Mesendoderm (in vitro differentiated cells): ENCODE measurements around the gene FAM240A.

Experiments
- DNase-seq: peaks from one replicate; pipeline ENCODE4 v3.0.0; 2013
- H2AK5ac ChIP-seq: 2 replicates; pipeline ENCODE4 v1.6.1; 2013; ENCODE audit warnings: low read length, inconsistent platforms
- H2BK120ac ChIP-seq: 2 replicates; pipeline ENCODE4 v1.6.1; 2013; ENCODE audit warnings: low read depth, mild to moderate bottlenecking, low read length, moderate library complexity, mixed read lengths
- H2BK15ac ChIP-seq: replicated peaks from 2 replicates; pipeline ENCODE4 v1.6.1; 2013; ENCODE audit warnings: low read depth, mild to moderate bottlenecking, moderate library complexity
- H2BK5ac ChIP-seq: 2 replicates; pipeline ENCODE4 v1.6.1; 2013; ENCODE audit warnings: low read length, inconsistent platforms
- H3K18ac ChIP-seq: 2 replicates; pipeline ENCODE4 v1.6.1; 2013; ENCODE audit warnings: mild to moderate bottlenecking, low read length, mixed read lengths
- H3K23ac ChIP-seq: one replicate; pipeline ENCODE4 v1.6.1; 2013; ENCODE audit warnings: low read length
- H3K27ac ChIP-seq: 2 replicates; pipeline ENCODE4 v1.5.1; 2013; ENCODE audit warnings: low read depth, mild to moderate bottlenecking, inconsistent platforms, low read length, moderate library complexity
- H3K27me3 ChIP-seq: 2 replicates; pipeline ENCODE4 v1.6.1; 2013; ENCODE audit warnings: low read length, control low read depth, mild to moderate bottlenecking, inconsistent platforms; ENCODE audit not compliant: insufficient read depth, poor library complexity
- H3K36me3 ChIP-seq: 2 replicates; pipeline ENCODE4 v1.6.1; 2013; ENCODE audit warnings: low read length, inconsistent platforms; ENCODE audit not compliant: control insufficient read depth, insufficient read depth
- H3K4ac ChIP-seq: one replicate; pipeline ENCODE4 v1.6.1; 2013; ENCODE audit warnings: low read depth, mild to moderate bottlenecking, low read length, moderate library complexity
- H3K4me1 ChIP-seq: 2 replicates; pipeline ENCODE4 v1.6.1; 2013; ENCODE audit warnings: low read depth, low read length, inconsistent platforms; ENCODE audit not compliant: control insufficient read depth
- H3K4me2 ChIP-seq: 2 replicates; pipeline ENCODE4 v1.6.1; 2013; ENCODE audit warnings: low read length
- H3K4me3 ChIP-seq: 2 replicates; pipeline ENCODE4 v1.5.1; 2013; ENCODE audit warnings: mild to moderate bottlenecking, low read length
- H3K56ac ChIP-seq: one replicate; pipeline ENCODE4 v1.6.1; 2013; ENCODE audit warnings: low read length
- H3K79me1 ChIP-seq: 2 replicates; pipeline ENCODE4 v1.6.1; 2013; ENCODE audit warnings: low read length, inconsistent platforms
- H3K79me2 ChIP-seq: 2 replicates; pipeline ENCODE4 v1.6.1; 2013; ENCODE audit warnings: mild to moderate bottlenecking, low read length; ENCODE audit not compliant: control insufficient read depth, insufficient read depth
- H3K9ac ChIP-seq: 2 replicates; pipeline ENCODE4 v1.6.1; 2013; ENCODE audit warnings: low read length, inconsistent platforms
- H4K5ac ChIP-seq: one replicate; pipeline ENCODE4 v1.6.1; 2013; ENCODE audit warnings: low read length
- H4K8ac ChIP-seq: one replicate; pipeline ENCODE4 v1.6.1; 2013; ENCODE audit warnings: low read depth, mild to moderate bottlenecking, control low read depth, low read length, moderate library complexity
- WGBS: extraction: QIAGEN DNeasy Blood & Tissue Kit; methylation state at CpG from one replicate; pipeline ENCODE4 v1.1.7; 2013; ENCODE audit warnings: low lambda C conversion rate, missing lambda C conversion rate; ENCODE audit not compliant: insufficient coverage; ENCODE audit errors: extremely low coverage; 5-methylcytosine and 5-hydroxymethylcytosine counted together

Gene FAM240A

DNA sequence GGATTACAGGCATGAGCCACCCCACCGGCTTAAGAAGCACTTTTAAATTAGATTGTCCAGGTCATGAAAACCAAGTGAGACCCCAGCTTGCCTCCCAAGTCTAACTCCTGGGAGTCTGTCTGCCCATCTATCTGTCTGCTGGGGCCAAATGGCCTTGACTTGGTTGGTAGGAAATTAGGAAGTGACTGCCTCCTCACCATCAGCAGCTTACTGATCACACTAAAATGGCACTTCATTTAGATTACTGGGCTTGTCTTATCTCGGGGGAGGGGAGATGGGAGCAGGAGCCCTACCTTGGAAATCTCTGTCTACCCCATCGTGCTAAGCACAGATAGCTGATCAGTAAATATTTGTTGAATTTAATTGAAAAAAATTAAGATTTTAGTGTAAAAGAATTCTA lies 40.6 kb upstream of the FAM240A start:
- H3K4me3 ChIP-seq, result no peak overlapping the region
- no peaks in the 10 kb centered on the region for H3K27me3 ChIP-seq
- DNase-seq, result peak; percentile 92
- no peaks in the 10 kb centered on the region for H3K79me1 ChIP-seq
- peak overlapping the region; percentile 87 for H3K4ac ChIP-seq
- peak overlapping the region; percentile 87 for H3K18ac ChIP-seq
- H2BK15ac ChIP-seq, result no peak overlapping the region
- no peak overlapping the region for H3K4me2 ChIP-seq
- H4K8ac ChIP-seq, result no peak overlapping the region
- peak overlapping the region; percentile 52 for H3K56ac ChIP-seq
- H2BK5ac ChIP-seq, result peak overlapping the region; percentile 79
- no CpG with 5 or more reads among the region's 3 CpGs for WGBS
- no peak overlapping the region for H3K23ac ChIP-seq
- H2BK120ac ChIP-seq, result peak overlapping the region; percentile 62
- H4K5ac ChIP-seq, result no peak overlapping the region
- H3K79me2 ChIP-seq, result no peaks in the 10 kb centered on the region
- H3K27ac ChIP-seq, result no peak overlapping the region
- H3K4me1 ChIP-seq, result peaks cover 14% of the 10 kb centered on the region
- no peaks in the 10 kb centered on the region for H3K36me3 ChIP-seq
- no peak overlapping the region for H3K9ac ChIP-seq
- H2AK5ac ChIP-seq, result no peak overlapping the region

DNA sequence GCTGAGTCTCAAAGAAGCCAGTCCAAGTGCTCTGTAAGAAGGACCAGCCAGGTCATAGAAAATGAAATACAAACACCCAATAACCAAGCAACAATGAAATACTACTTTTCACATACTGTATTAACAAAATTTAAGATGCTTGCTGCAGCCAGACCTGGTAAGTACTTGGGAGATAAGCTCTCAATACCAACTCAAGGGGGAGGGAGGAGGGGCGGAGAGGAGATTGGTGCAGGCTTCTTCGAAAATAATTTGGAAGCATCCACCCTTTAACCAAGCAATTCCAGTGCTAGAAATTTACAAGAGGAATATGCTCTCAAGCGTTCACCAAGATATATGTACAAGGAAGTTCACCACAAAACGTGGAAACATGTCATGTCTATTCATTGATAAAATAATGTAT lies 38.6 kb upstream of the FAM240A start:
- WGBS, result no CpG with 5 or more reads among the region's 4 CpGs
- Histone ChIP-seq H2BK120ac (peak overlapping the region; percentile 100), H4K5ac (peak overlapping the region; percentile 92), H3K4me1 (peaks cover 14% of the 10 kb centered on the region), H3K79me2 (peaks cover 7% of the 10 kb centered on the region), H3K27ac (peak overlapping the region; percentile 98), H2AK5ac (no peak overlapping the region), H4K8ac (no peak overlapping the region), H3K4ac (peak overlapping the region; percentile 96), H2BK5ac (peak overlapping the region; percentile 99), H3K18ac (peak overlapping the region; percentile 97), H3K23ac (no peak overlapping the region), H3K27me3 (no peaks in the 10 kb centered on the region), H3K4me3 (no peak overlapping the region), H3K56ac (peak overlapping the region; percentile 85), H3K36me3 (no peaks in the 10 kb centered on the region), H3K4me2 (peak overlapping the region; percentile 41), H3K9ac (peak overlapping the region; percentile 68), H3K79me1 (no peaks in the 10 kb centered on the region), H2BK15ac (peak overlapping the region; percentile 98)
- DNase-seq, result peak; percentile 86

DNA sequence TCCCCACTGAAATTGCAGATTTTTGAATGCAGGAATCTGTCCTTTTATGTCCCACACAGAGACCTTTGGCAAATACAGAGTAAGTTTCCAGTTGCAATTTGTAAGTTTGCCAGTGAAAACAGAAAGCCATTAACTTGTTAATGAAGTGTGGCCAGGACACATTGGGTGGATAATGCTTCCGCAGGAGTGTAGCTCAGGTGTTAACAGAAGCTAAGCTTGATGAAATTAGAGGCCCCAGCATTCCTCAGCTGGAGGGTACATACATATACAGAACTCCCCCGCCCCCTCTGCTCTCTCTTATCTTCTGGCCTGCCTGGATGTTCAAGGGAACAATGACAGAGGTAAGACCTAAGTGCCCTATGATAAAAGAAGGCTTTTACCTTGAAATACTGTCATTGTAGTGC lies 38.1 kb upstream of the FAM240A start:
- whole genome bisulfite sequencing, result no CpG with 5 or more reads among the region's 2 CpGs
- peak overlapping the region; percentile 97 for H3K56ac ChIP-seq

DNA sequence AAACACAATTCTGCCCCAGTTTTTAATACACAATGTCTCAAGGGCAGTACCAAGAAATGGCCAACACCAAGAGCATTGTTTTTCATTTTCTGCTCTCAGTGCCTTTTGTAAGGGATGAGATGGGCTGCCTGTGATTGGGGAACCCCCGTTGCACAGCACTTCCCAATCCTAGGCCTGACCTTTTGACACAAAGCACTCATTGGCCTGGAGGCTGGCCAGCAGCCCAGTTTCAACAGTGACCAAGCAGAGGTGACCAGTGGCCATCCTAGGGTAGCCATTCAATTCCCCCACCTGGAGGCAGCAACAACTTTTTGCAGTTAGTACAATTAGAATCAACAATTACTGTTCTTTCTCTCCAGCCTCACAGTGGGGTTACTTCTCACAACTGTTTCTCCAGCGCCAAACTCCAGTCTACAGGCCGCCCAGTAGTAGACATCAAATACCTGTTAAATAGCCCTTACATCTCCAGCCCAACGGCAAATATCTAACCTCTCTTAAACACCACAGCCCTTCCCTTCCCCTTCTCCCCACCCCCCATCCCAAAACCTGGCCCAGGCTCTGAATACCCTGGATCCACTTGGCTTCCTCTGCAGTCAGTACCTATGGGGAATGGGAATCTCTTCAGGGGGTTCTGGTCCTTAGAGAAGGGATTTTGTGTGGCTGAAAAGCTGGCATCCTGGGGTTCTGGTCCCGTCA lies 37.3 kb upstream of the FAM240A start:
- Histone ChIP-seq H2BK5ac (peak overlapping the region; percentile 100), H3K4ac (peak overlapping the region; percentile 100), H3K27ac (peak overlapping the region; percentile 97), H4K8ac (peak overlapping the region; percentile 43), H4K5ac (peak overlapping the region; percentile 98), H3K4me2 (peak overlapping the region; percentile 53), H3K56ac (peak overlapping the region; percentile 97), H3K4me3 (no peak overlapping the region), H3K36me3 (peaks cover 5% of the 10 kb centered on the region), H2BK120ac (peak overlapping the region; percentile 98), H3K23ac (peak overlapping the region; percentile 86), H3K9ac (peak overlapping the region; percentile 79), H3K79me1 (no peaks in the 10 kb centered on the region), H2BK15ac (peak overlapping the region; percentile 93), H3K18ac (peak overlapping the region; percentile 100), H3K4me1 (peaks cover 14% of the 10 kb centered on the region), H3K27me3 (no peaks in the 10 kb centered on the region), H2AK5ac (peak overlapping the region; percentile 93), H3K79me2 (peaks cover 20% of the 10 kb centered on the region)
- DNase-seq, result peak; percentile 99
- no CpG with 5 or more reads among the region's 5 CpGs for WGBS

More for the DNA sequence above, 38.1 kb upstream of the FAM240A start:
- peak overlapping the region; percentile 100 for H2BK5ac ChIP-seq
- peak overlapping the region; percentile 98 for H3K27ac ChIP-seq
- peak overlapping the region; percentile 79 for H3K9ac ChIP-seq
- H3K27me3 ChIP-seq, result no peaks in the 10 kb centered on the region
- H3K79me2 ChIP-seq, result peaks cover 12% of the 10 kb centered on the region
- peak overlapping the region; percentile 98 for H2BK15ac ChIP-seq
- no peak overlapping the region for H4K8ac ChIP-seq
- H3K36me3 ChIP-seq, result peaks cover 1% of the 10 kb centered on the region
- no peak overlapping the region for H3K23ac ChIP-seq
- no peaks in the 10 kb centered on the region for H3K79me1 ChIP-seq
- no peak overlapping the region for H3K4me3 ChIP-seq
- peak; percentile 98 for DNase-seq
- H4K5ac ChIP-seq, result peak overlapping the region; percentile 92
- H3K4me1 ChIP-seq, result peaks cover 14% of the 10 kb centered on the region
- peak overlapping the region; percentile 96 for H3K4ac ChIP-seq
- H3K4me2 ChIP-seq, result peak overlapping the region; percentile 41
- peak overlapping the region; percentile 100 for H2BK120ac ChIP-seq
- H2AK5ac ChIP-seq, result peak overlapping the region; percentile 90
- peak overlapping the region; percentile 97 for H3K18ac ChIP-seq

DNA sequence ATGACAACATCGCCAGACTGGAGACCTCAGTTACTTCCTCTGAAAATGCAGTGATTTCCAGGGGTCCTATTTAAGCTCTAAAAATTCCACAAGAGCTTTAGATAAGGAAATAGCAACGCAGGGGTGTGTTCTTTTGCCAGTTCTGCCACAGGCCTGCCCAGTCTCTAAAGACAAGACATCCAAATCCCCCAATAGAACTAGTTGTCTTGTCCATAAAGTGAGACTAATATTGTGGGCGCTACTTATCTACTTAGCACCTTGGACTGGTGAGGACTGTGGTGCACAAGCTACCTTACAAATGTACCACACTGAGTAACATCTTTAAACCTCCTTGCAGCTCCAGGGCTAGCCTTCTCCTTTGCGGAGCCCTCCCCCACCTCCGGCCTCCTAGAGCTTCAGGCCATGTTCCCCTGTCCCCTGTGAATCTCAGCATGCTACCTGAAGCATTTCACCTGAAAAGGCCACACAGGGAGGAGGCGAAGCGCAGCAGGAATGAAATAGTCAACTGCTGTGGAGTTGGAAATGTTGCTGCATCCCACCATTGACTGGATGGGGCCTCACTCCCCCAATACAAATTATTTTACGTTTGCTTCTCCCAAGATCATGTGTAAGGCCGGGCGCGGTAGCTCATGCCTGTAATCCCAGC lies 36.6 kb upstream of the FAM240A start:
- Histone ChIP-seq H3K27ac (peak overlapping the region; percentile 97), H3K23ac (no peak overlapping the region), H2BK15ac (no peak overlapping the region), H3K27me3 (no peaks in the 10 kb centered on the region), H2BK120ac (peak overlapping the region; percentile 98), H3K4me2 (peak overlapping the region; percentile 60), H4K5ac (peak overlapping the region; percentile 84), H2AK5ac (peak overlapping the region; percentile 97), H3K36me3 (peaks cover 5% of the 10 kb centered on the region), H3K4me1 (peaks cover 15% of the 10 kb centered on the region), H3K56ac (peak overlapping the region; percentile 97), H3K18ac (peak overlapping the region; percentile 100), H3K4me3 (no peak overlapping the region), H3K79me1 (peaks cover 1% of the 10 kb centered on the region), H4K8ac (no peak overlapping the region), H2BK5ac (peak overlapping the region; percentile 100), H3K79me2 (peaks cover 27% of the 10 kb centered on the region), H3K9ac (peak overlapping the region; percentile 99), H3K4ac (peak overlapping the region; percentile 99)
- peak; percentile 95 for DNase-seq
- WGBS, result no CpG with 5 or more reads among the region's 11 CpGs
